GM21723 (cell line): Measurements from ENCODE around the gene ERMAP.
"Not testable (repeated sequence)": the region's sequence is repeated elsewhere in the genome, so short reads cannot be mapped to it uniquely, and the experiment has no call there.

ENCODE experiments used
- ATAC-seq: cut with Tn5 transposase; IDR thresholded peaks from one replicate; pipeline ENCODE4 v1.9.1; 2021; ENCODE audit warnings: mild to moderate bottlenecking, moderate library complexity; ENCODE audit not compliant: unreplicated experiment

The ERMAP gene

GRCh38 chr1:42869254-42869653 is 52.3 kb downstream of the ERMAP start:
- ATAC-seq: not testable (repeated sequence)

DNA sequence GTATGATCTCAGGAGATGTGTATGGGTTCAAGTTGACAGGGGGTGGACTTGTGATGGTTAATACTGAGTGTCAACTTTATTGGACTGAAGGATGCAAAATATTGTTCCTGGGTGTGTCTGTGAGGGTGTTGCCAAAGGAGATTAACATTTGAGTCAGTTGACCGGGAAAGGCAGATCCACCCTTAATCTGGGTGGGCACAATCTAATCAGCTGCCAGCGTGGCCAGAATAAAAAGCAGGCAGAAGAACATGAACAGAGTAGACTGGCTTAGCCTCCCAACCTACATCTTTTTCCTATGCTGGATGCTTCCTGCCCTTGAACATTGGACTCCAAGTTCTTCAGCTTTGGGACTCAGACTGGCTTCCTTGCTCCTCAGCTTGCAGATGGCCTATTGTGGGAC is 52.8 kb downstream of the ERMAP start:
- not testable (repeated sequence) for ATAC-seq

DNA sequence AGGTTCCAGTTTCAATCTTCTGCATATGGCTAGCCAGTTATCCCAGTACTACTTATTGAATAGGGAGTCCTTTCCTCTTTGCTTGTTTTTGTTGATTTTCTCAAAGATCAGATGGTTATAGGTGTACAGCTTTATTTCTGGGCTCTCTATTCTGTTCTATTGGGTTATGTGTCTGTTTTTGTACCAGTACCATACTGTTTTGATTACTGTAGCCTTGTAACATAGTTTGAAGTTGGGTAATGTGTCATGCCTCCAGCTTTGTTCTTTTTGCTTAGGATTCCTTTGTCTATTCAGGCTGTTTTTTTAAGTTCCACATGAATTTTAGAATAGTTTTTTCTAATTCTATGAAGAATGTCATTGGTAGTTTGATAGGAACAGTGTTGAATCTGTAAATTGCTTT is 56.2 kb downstream of the ERMAP start:
- not testable (repeated sequence) for ATAC-seq

GRCh38 chr1:42873670-42874069 is 56.7 kb downstream of the ERMAP start:
- ATAC-seq: no peak

DNA sequence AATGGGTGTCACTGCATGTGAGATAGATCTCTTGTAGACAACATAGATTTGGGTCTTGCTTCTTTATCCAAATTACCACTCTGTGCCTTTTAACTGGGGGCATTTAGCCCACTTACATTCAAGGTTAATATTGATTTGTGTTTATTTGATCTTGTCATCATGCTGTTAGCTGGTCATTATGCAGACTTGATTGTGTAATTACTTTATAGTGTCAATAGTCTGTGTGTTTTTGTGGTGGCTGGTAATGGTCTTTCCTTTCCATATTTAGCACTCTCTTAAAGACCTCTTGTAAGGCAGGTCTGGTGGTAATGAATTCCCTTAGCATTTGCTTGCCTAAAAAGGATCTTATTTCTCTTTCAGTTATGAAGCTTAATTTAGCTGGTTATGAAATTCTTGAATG is 59.1 kb downstream of the ERMAP start:
- no peak for ATAC-seq

- ATAC-seq: no peak
Observed at GRCh38 chr1:42877380-42877779, 60.5 kb downstream of the ERMAP start.

- no peak for ATAC-seq
Observed at GRCh38 chr1:42880384-42880783, 63.5 kb downstream of the ERMAP start.

- no peak for ATAC-seq
Observed at GRCh38 chr1:42886046-42886739, 69.3 kb downstream of the ERMAP start.

DNA sequence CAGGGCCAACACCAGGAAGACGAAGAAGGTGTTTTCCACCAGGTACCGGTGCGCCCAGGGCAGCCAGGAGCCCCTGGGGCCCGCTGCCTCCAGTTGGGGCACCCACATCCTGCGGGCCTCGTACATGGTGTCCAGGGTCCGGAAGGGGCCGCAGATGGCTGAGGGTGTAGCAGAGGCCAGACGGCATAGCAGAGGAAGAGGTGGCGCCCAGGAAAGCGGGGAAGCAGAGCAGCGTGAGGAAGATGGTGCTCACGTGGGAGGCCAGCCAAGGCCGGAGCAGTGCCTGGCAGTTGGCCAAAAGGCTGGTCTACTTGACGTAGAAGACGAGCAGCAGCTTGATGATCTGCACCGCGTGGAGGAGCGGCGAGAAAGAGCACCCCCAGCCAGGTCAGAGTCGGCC is 69.9 kb downstream of the ERMAP start:
- no peak for ATAC-seq

GRCh38 chr1:42887366-42887765 is 70.4 kb downstream of the ERMAP start:
- no peak for ATAC-seq

GRCh38 chr1:42888013-42888633 is 71.2 kb downstream of the ERMAP start:
- ATAC-seq: no peak

GRCh38 chr1:42889264-42889663 is 72.3 kb downstream of the ERMAP start:
- ATAC-seq: no peak

DNA sequence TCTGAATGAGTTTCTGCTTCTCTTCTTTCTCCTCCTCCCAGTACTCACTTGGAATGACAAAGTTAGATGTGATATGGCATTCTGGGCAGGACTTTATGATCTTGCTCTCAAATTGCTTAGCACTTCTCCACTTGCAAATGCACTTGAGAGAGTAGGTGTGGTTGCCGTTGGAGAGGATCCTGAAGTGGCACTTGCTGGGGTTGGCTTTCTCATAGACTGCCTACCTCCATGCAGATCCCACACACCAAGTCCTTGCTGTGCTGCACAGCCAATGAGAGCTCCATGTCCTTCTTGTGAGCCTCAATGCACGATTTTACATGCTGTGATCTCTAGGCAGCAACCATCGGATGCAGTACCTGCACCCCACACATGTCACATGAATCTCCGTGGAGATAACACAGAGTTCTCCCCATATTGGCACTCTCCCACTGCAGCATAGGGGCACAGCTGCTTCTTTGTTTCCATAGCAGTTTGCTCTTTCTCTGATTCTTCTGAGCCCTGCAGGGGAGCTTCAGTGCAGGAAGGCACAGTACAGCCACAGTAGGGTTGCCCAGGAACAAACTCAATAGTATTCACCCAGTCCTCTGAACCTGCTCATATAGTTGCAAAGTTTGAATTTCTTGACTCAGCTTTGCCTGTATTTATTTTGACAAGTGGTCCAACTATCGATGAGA is 74.7 kb downstream of the ERMAP start:
- no peak for ATAC-seq
